ENCODE measurements around the gene PCOLCE2. TPM values are rescaled to one million over a fixed set of nuclear protein-coding genes. Genes with fewer than 3 reads are reported as not detected.

PCOLCE2 gene
- polyA plus RNA-seq, 1 donor (not counting 4 experiments of a cell fraction or from before 2014, with no cell fraction given): 2.4 TPM

DNA sequence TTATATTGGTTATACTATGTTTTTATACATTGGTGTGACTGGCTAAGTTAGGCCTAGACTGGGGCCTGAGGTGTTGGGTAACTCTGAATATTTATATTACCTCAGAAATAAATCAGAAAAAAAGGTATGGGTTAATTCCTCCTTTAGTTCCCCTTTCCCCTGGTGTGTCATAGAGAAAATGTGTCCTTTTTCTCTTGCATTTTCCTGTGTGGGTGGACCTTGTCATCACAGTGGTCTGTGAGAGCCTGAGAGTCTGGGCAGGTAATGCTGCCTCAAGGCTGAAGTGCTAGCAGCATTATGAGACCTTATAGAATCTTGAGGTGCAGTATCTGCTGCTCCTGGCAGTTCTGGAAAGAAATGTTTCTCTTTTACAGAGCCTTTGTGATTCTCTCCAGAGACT lies 69.7 kb downstream of the PCOLCE2 start:
- Histone ChIP-seq H3K4me1 (ENCODE audit: control insufficient read depth, extremely low read depth, insufficient read depth, low read length) (no peaks in the 10 kb centered on the region), H3K36me3 (ENCODE audit: control insufficient read depth in 2 of 2, extremely low read depth in 1 of 2, insufficient read depth in 2 of 2, low read length in 2 of 2) (no peaks in the 10 kb centered on the region), H3K79me2 (ENCODE audit: control insufficient read depth, insufficient read depth, low read length) (no peaks in the 10 kb centered on the region), H3K4me2 (ENCODE audit: control insufficient read depth, extremely low read depth, insufficient read depth, low read depth, low read length) (no peak overlapping the region), H2AFZ (ENCODE audit: control insufficient read depth, low read length) (no peak overlapping the region), H4K20me1 (ENCODE audit: control insufficient read depth, extremely low read depth, insufficient read depth, low read length) (no peaks in the 10 kb centered on the region), H3K4me3 (ENCODE audit: control insufficient read depth in 2 of 3, extremely low read depth in 1 of 3, insufficient read depth in 2 of 3, low read depth in 1 of 3, low read length in 3 of 3) (no peak overlapping the region), H3K27ac (ENCODE audit: control insufficient read depth, insufficient read depth, low read length) (no peak overlapping the region), H3K9me3 (ENCODE audit: control insufficient read depth, low read depth, low read length) (no peaks in the 10 kb centered on the region), H3K9ac (ENCODE audit: control insufficient read depth, extremely low read depth, insufficient read depth, low read length) (no peak overlapping the region), H3K9me1 (ENCODE audit: control insufficient read depth, extremely low read depth, insufficient read depth, low read length) (no peaks in the 10 kb centered on the region), H3K27me3 (ENCODE audit: control insufficient read depth, extremely low read depth, insufficient read depth, low read length) (no peaks in the 10 kb centered on the region)
- FAIRE-seq: no peak
- dilution Hi-C loops (cut with MboI; ENCODE audit: extremely low pct_ligation_motif_present, low sequenced_read_pairs): no loop called here
- no peak for TF ChIP-seq EZH2 (IDR thresholded peaks at IDR 0.05; ENCODE audit: low read length)
- TF ChIP-seq, protein P1, sequence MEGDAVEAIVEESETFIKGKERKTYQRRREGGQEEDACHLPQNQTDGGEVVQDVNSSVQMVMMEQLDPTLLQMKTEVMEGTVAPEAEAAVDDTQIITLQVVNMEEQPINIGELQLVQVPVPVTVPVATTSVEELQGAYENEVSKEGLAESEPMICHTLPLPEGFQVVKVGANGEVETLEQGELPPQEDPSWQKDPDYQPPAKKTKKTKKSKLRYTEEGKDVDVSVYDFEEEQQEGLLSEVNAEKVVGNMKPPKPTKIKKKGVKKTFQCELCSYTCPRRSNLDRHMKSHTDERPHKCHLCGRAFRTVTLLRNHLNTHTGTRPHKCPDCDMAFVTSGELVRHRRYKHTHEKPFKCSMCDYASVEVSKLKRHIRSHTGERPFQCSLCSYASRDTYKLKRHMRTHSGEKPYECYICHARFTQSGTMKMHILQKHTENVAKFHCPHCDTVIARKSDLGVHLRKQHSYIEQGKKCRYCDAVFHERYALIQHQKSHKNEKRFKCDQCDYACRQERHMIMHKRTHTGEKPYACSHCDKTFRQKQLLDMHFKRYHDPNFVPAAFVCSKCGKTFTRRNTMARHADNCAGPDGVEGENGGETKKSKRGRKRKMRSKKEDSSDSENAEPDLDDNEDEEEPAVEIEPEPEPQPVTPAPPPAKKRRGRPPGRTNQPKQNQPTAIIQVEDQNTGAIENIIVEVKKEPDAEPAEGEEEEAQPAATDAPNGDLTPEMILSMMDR (optimal IDR thresholded peaks at IDR 0.05 in 1 of 3, IDR thresholded peaks at IDR 0.05 in 1 of 3, conservative IDR thresholded peaks at IDR 0.05 in 1 of 3; ENCODE audit: extremely low read depth in 1 of 3, insufficient read depth in 2 of 3, low read length in 3 of 3): no peak
- DNase-seq (ENCODE audit: low read depth, low spot score): no peak

DNA sequence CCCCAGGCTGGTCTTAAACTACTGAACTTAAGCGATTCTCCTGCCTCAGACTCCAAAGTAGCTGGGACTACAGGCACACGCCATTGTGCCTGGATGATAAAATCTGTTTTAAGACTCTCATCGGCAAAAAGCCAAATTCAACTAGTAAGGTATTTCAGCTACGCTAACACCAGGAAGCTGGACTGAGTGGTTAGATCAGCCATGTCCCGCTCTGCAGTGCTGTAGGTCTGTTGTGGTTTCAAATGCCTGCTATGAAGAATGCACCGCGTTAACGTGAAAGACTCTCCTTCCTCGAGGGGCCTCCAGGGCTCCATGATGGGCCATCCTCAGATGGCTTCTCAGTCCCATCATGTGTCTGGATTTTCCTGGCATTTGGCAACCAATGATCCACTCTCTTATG lies 70.2 kb downstream of the PCOLCE2 start:
- no peaks in the 10 kb centered on the region for H3K27me3 ChIP-seq (ENCODE audit: control insufficient read depth, extremely low read depth, insufficient read depth, low read length)
- no peaks in the 10 kb centered on the region for H3K9me1 ChIP-seq (ENCODE audit: control insufficient read depth, extremely low read depth, insufficient read depth, low read length)
- H2AFZ ChIP-seq (ENCODE audit: control insufficient read depth, low read length): no peak overlapping the region
- no peak for TF ChIP-seq EZH2 (IDR thresholded peaks at IDR 0.05; ENCODE audit: low read length)
- TF ChIP-seq, protein P1 (optimal IDR thresholded peaks at IDR 0.05 in 1 of 3, IDR thresholded peaks at IDR 0.05 in 1 of 3, conservative IDR thresholded peaks at IDR 0.05 in 1 of 3; ENCODE audit: extremely low read depth in 1 of 3, insufficient read depth in 2 of 3, low read length in 3 of 3): no peak
- FAIRE-seq: no peak
- no peaks in the 10 kb centered on the region for H3K9me3 ChIP-seq (ENCODE audit: control insufficient read depth, low read depth, low read length)
- dilution Hi-C loops (cut with MboI; ENCODE audit: extremely low pct_ligation_motif_present, low sequenced_read_pairs): no loop called here
- H3K4me1 ChIP-seq (ENCODE audit: control insufficient read depth, extremely low read depth, insufficient read depth, low read length): no peaks in the 10 kb centered on the region
- no peak overlapping the region for H3K9ac ChIP-seq (ENCODE audit: control insufficient read depth, extremely low read depth, insufficient read depth, low read length)
- no peak overlapping the region for H3K4me3 ChIP-seq (ENCODE audit: control insufficient read depth in 2 of 3, extremely low read depth in 1 of 3, insufficient read depth in 2 of 3, low read depth in 1 of 3, low read length in 3 of 3)
- DNase-seq (ENCODE audit: low read depth, low spot score): no peak
- H3K27ac ChIP-seq (ENCODE audit: control insufficient read depth, insufficient read depth, low read length): no peak overlapping the region
- no peaks in the 10 kb centered on the region for H3K79me2 ChIP-seq (ENCODE audit: control insufficient read depth, insufficient read depth, low read length)
- H3K36me3 ChIP-seq (ENCODE audit: control insufficient read depth in 2 of 2, extremely low read depth in 1 of 2, insufficient read depth in 2 of 2, low read length in 2 of 2): no peaks in the 10 kb centered on the region
- no peaks in the 10 kb centered on the region for H4K20me1 ChIP-seq (ENCODE audit: control insufficient read depth, extremely low read depth, insufficient read depth, low read length)
- H3K4me2 ChIP-seq (ENCODE audit: control insufficient read depth, extremely low read depth, insufficient read depth, low read depth, low read length): no peak overlapping the region
